T-helper 2 cell treated with Interferon-gamma antibody and Interleukin-4, amounts not matched to agents 100 ng/mL and 5 ng/mL, for 36 hours (primary cell): Measurements from ENCODE around the gene SIGLEC7. TPM values are rescaled to one million over a fixed set of nuclear protein-coding genes. Genes with fewer than 3 reads are reported as not detected.

ENCODE experiments used
- intact Hi-C: fragments of 100-400 bp; cut with micrococcal nuclease; formaldehyde crosslinking; loops from one replicate; pipeline ENCODE4 v1.15.1; 2023
- total RNA-seq: library from RNA; stranded (reverse); gene quantifications from 2 replicates; pipeline ENCODE4 v1.2.3, GENCODE V29; 2022

Gene SIGLEC7
- total RNA-seq, 1 donor from 2014 or later, result not detected

- intact Hi-C loops, result no loop called here
Observed at GRCh38 chr19:51196181-51196580, 54.1 kb downstream of the SIGLEC7 start.

GRCh38 chr19:51198641-51199040 is 56.5 kb downstream of the SIGLEC7 start:
- intact Hi-C loops, result no loop called here

- intact Hi-C loops, result loop anchor here (10.0 kb wide), 1 partner anchor 55 kb away; the partner anchor contains the start of gene SIGLECL1
Observed at GRCh38 chr19:51200071-51200666, 58.1 kb downstream of the SIGLEC7 start.

GRCh38 chr19:51201712-51202111 is 59.6 kb downstream of the SIGLEC7 start:
- intact Hi-C loops, result loop anchor here (10.0 kb wide), 1 partner anchor 53 kb away; the partner anchor contains the start of gene SIGLECL1

Other genes starting within 250 kb of the SIGLEC7 start
- gene KLK4, start 230.9 kb upstream of the SIGLEC7 start, total RNA-seq, result not detected in 2 replicates
- gene KLK5, start 189.3 kb upstream of the SIGLEC7 start, total RNA-seq, result not detected in 2 replicates
- not detected in 2 replicates for gene KLK6, start 172.7 kb upstream of the SIGLEC7 start, total RNA-seq
- not detected in 2 replicates for gene KLK7, start 158.4 kb upstream of the SIGLEC7 start, total RNA-seq
- gene KLK8, start 140.7 kb upstream of the SIGLEC7 start, total RNA-seq, result not detected in 2 replicates
- not detected in 2 replicates for gene KLK10, start 122.6 kb upstream of the SIGLEC7 start, total RNA-seq
- not detected in 2 replicates for gene KLK11, start 115.7 kb upstream of the SIGLEC7 start, total RNA-seq
- gene KLK12, start 107.3 kb upstream of the SIGLEC7 start, total RNA-seq, result not detected in 2 replicates
- gene KLK13, start 77.2 kb upstream of the SIGLEC7 start, total RNA-seq, result not detected in 2 replicates
- 0.64 and 0.80 TPM in 2 replicates for gene KLK14, start 59.4 kb upstream of the SIGLEC7 start, total RNA-seq
- gene CTU1, start 33.9 kb upstream of the SIGLEC7 start, total RNA-seq, result 8.2 and 9.0 TPM in 2 replicates
- 0.14 and 0.25 TPM in 2 replicates for gene SIGLEC9, start 17.4 kb upstream of the SIGLEC7 start, total RNA-seq
- gene CD33, start 82.8 kb downstream of the SIGLEC7 start, total RNA-seq, result 15.0 and 18.7 TPM in 2 replicates
- gene SIGLECL1, start 108.8 kb downstream of the SIGLEC7 start, total RNA-seq, result not detected in 2 replicates
- not detected in 2 replicates for gene IGLON5, start 169.3 kb downstream of the SIGLEC7 start, total RNA-seq
- gene VSIG10L, start 199.8 kb downstream of the SIGLEC7 start, total RNA-seq, result 2.0 and 2.4 TPM in 2 replicates
- gene ETFB, start 224.1 kb downstream of the SIGLEC7 start, total RNA-seq, result 125 and 134 TPM in 2 replicates
- gene CLDND2, start 226.7 kb downstream of the SIGLEC7 start, total RNA-seq, result 5.1 and 5.7 TPM in 2 replicates
- 135 and 136 TPM in 2 replicates for gene NKG7, start 230.4 kb downstream of the SIGLEC7 start, total RNA-seq
- gene LIM2, start 245.7 kb downstream of the SIGLEC7 start, total RNA-seq, result 0.18 TPM in 1 of 2 replicates, not detected in the other
- not detected in 2 replicates for gene C19orf84, start 248.3 kb downstream of the SIGLEC7 start, total RNA-seq